ENCODE measurements around the gene ATP2A2. TPM values are rescaled to one million over a fixed set of nuclear protein-coding genes. Genes with fewer than 3 reads are reported as not detected.

The ATP2A2 gene
- total and polyA plus RNA-seq, 2 of the 8 experiments (the other 6 are each of a cell fraction or from before 2014, with no cell fraction given), result 86.1 to 271 TPM

- TF ChIP-seq PHF8 (conservative IDR thresholded peaks at IDR 0.05; ENCODE audit: low read depth, low read length) (no peak), ATF2 (IDR thresholded peaks at IDR 0.05; ENCODE audit: low read length) (no peak), SP2 (IDR thresholded peaks at IDR 0.05; ENCODE audit: low read length) (no peak), SIN3A (conservative IDR thresholded peaks at IDR 0.05 in 1 of 2, IDR thresholded peaks at IDR 0.05 in 1 of 2; ENCODE audit: low read depth in 1 of 2, low read length in 2 of 2) (no peak), CHD7 (IDR thresholded peaks at IDR 0.05; ENCODE audit: insufficient replicate concordance, low read length) (no peak), NANOG (IDR thresholded peaks at IDR 0.05; ENCODE audit: insufficient read depth, low read depth, low read length, poor library complexity, severe bottlenecking) (no peak), SRF (IDR thresholded peaks at IDR 0.05; ENCODE audit: low read depth, low read length) (no peak), ASH2L (IDR thresholded peaks at IDR 0.05; ENCODE audit: low read length) (no peak), POU5F1 (IDR thresholded peaks at IDR 0.05; ENCODE audit: low read depth, low read length) (no peak)
Observed at GRCh38 chr12:110266980-110267620, 13.9 kb upstream of the ATP2A2 start (continued).
